ENCODE results near the gene ITGA11.

- TF ChIP-seq, protein P1, sequence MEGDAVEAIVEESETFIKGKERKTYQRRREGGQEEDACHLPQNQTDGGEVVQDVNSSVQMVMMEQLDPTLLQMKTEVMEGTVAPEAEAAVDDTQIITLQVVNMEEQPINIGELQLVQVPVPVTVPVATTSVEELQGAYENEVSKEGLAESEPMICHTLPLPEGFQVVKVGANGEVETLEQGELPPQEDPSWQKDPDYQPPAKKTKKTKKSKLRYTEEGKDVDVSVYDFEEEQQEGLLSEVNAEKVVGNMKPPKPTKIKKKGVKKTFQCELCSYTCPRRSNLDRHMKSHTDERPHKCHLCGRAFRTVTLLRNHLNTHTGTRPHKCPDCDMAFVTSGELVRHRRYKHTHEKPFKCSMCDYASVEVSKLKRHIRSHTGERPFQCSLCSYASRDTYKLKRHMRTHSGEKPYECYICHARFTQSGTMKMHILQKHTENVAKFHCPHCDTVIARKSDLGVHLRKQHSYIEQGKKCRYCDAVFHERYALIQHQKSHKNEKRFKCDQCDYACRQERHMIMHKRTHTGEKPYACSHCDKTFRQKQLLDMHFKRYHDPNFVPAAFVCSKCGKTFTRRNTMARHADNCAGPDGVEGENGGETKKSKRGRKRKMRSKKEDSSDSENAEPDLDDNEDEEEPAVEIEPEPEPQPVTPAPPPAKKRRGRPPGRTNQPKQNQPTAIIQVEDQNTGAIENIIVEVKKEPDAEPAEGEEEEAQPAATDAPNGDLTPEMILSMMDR (CRISPR knock-in tag; IDR thresholded peaks at IDR 0.05), result no peak
- TF ChIP-seq STAG1 (CRISPR knock-in tag; IDR thresholded peaks at IDR 0.05), result no peak
Measured at GRCh38 chr15:68262514-68263356, 169.2 kb downstream of the ITGA11 start.
